ENCODE measurements around the gene SLC10A7.

GRCh38 chr4:146511381-146511780, 10.4 kb downstream of the SLC10A7 start:
- TF ChIP-seq CTCF (conservative IDR thresholded peaks at IDR 0.05; ENCODE audit: low read depth, low read length) (no peak), EZH2 (IDR thresholded peaks at IDR 0.05; ENCODE audit: borderline replicate concordance, low read depth, low read length, poor library complexity, severe bottlenecking) (no peak)
